ENCODE measurements around the gene FOXA3. TPM values are rescaled to one million over a fixed set of nuclear protein-coding genes. Genes with fewer than 3 reads are reported as not detected.

Gene FOXA3
- total and polyA plus RNA-seq, 2 experiments from 2014 or later = 11.1 to 17.5 TPM

GRCh38 chr19:45817725-45818301 is 46.3 kb upstream of the FOXA3 start (continued):
- TF ChIP-seq ZNF462 (CRISPR knock-in tag; IDR thresholded peaks at IDR 0.05) (no peak), JUNB (IDR thresholded peaks at IDR 0.05; ENCODE audit: unreplicated experiment) (no peak)

GRCh38 chr19:45819769-45820168 is 44.4 kb upstream of the FOXA3 start:
- no peak overlapping the region; the same call in 1 of the 2 replicates for H3K27ac ChIP-seq (ENCODE audit: low read depth)
- peaks cover 35% of the 10 kb centered on the region; the same call in 1 of the 2 replicates for H3F3A ChIP-seq (replicated peaks; ENCODE audit: low read depth)
- Mint-ChIP-seq H3K4me1 (peaks cover 36% of the 10 kb centered on the region), H3K36me3 (ENCODE audit: low read depth) (peaks cover 45% of the 10 kb centered on the region), H3K4me3 (no peak overlapping the region), H3K27ac (no peak overlapping the region), H3K27me3 (ENCODE audit: insufficient read depth, low read depth, poor library complexity) (peaks cover 20% of the 10 kb centered on the region), H3K9me3 (no peaks in the 10 kb centered on the region)
- H3K79me2 ChIP-seq (replicated peaks; ENCODE audit: insufficient read depth) = no peaks in the 10 kb centered on the region
- peaks cover 28% of the 10 kb centered on the region for H3K4me1 ChIP-seq (ENCODE audit: insufficient read depth)
- H2AFZ ChIP-seq = no peak overlapping the region
- H4K20me1 ChIP-seq (replicated peaks; ENCODE audit: insufficient read depth) = no peaks in the 10 kb centered on the region; the same call in 1 of the 2 replicates
- TF ChIP-seq JUNB (IDR thresholded peaks at IDR 0.05; ENCODE audit: unreplicated experiment) (no peak), ZNF331 (CRISPR knock-in tag; IDR thresholded peaks at IDR 0.05; ENCODE audit: low read depth) (no peak), CTCF (conservative IDR thresholded peaks at IDR 0.05; ENCODE audit: low read depth in 2 of 2) (no peak), NANOG (IDR thresholded peaks at IDR 0.05; ENCODE audit: borderline replicate concordance) (no peak), ETS1 (IDR thresholded peaks at IDR 0.05) (no peak), POLR2AphosphoS5 (IDR thresholded peaks at IDR 0.05; ENCODE audit: low read depth) (no peak), EZH2 (IDR thresholded peaks at IDR 0.05; ENCODE audit: low read depth, unreplicated experiment) (no peak), CREB1 (CRISPR knock-in tag; IDR thresholded peaks at IDR 0.05; ENCODE audit: low read depth) (no peak), EZH2phosphoT487 (IDR thresholded peaks at IDR 0.05; ENCODE audit: unreplicated experiment) (no peak)
- ATAC-seq = no peak
- no peaks in the 10 kb centered on the region for H3K27me3 ChIP-seq (ENCODE audit: insufficient read depth)
- no peak overlapping the region for H3K4me3 ChIP-seq
- no peak for DNase-seq (ENCODE audit: low spot score)
- H3K9me2 ChIP-seq (ENCODE audit: insufficient read depth) = no peaks in the 10 kb centered on the region
- H3K4me2 ChIP-seq = no peak overlapping the region
- H3K36me3 ChIP-seq (ENCODE audit: insufficient read depth) = no peaks in the 10 kb centered on the region; the same call in 1 of the 2 replicates
